ENCODE data around the gene CNN2. TPM values are rescaled to one million over a fixed set of nuclear protein-coding genes. Genes with fewer than 3 reads are reported as not detected.
A peak's percentile ranks its signal among the peaks of the same experiment; 100 is the strongest.
"Not testable (repeated sequence)": the region's sequence is repeated elsewhere in the genome, so short reads cannot be mapped to it uniquely, and the experiment has no call there.

CNN2 gene
- total RNA-seq, 2 donors from 2014 or later, result 426 to 469 TPM

GRCh38 chr19:1019616-1019961, 6.8 kb upstream of the CNN2 start:
- Mint-ChIP-seq H3K4me3 (peak overlapping the region; percentile 89), H3K4me1 (peaks cover 7% of the 10 kb centered on the region), H3K36me3 (ENCODE audit: low read depth) (no peaks in the 10 kb centered on the region), H3K9me3 (no peaks in the 10 kb centered on the region), H3K27ac (no peak overlapping the region), H3K27me3 (ENCODE audit: insufficient read depth) (peaks cover 1% of the 10 kb centered on the region)
- TF ChIP-seq, protein P1, sequence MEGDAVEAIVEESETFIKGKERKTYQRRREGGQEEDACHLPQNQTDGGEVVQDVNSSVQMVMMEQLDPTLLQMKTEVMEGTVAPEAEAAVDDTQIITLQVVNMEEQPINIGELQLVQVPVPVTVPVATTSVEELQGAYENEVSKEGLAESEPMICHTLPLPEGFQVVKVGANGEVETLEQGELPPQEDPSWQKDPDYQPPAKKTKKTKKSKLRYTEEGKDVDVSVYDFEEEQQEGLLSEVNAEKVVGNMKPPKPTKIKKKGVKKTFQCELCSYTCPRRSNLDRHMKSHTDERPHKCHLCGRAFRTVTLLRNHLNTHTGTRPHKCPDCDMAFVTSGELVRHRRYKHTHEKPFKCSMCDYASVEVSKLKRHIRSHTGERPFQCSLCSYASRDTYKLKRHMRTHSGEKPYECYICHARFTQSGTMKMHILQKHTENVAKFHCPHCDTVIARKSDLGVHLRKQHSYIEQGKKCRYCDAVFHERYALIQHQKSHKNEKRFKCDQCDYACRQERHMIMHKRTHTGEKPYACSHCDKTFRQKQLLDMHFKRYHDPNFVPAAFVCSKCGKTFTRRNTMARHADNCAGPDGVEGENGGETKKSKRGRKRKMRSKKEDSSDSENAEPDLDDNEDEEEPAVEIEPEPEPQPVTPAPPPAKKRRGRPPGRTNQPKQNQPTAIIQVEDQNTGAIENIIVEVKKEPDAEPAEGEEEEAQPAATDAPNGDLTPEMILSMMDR (conservative IDR thresholded peaks at IDR 0.05), result no peak
- no peak overlapping the region for H3K27ac ChIP-seq (ENCODE audit: low read depth, low read length)
- DNase-seq, result no peak
- no peaks in the 10 kb centered on the region for H3K9me3 ChIP-seq (ENCODE audit: control insufficient read depth, low read length)
- peak overlapping the region; percentile 92 for H3K4me3 ChIP-seq (ENCODE audit: low read length)
- no peaks in the 10 kb centered on the region for H3K27me3 ChIP-seq (ENCODE audit: control insufficient read depth, insufficient read depth, low read length, poor library complexity, severe bottlenecking)
- 86 to 89% methylated on average over 12 to 18 of the region's 18 CpGs for whole genome bisulfite sequencing, 2 experiments (ENCODE audit: insufficient coverage in 1 of 2, insufficient read length in 1 of 2)
- H3K36me3 ChIP-seq (ENCODE audit: control insufficient read depth, insufficient read depth, low read length), result peaks cover 8% of the 10 kb centered on the region
- H3K9ac ChIP-seq (ENCODE audit: extremely low read depth, low read length, poor library complexity, severe bottlenecking), result peak overlapping the region; percentile 93
- peaks cover 13% of the 10 kb centered on the region for H3K4me1 ChIP-seq (ENCODE audit: control insufficient read depth, insufficient read depth, low read length)

GRCh38 chr19:1019980-1020867, 6.2 kb upstream of the CNN2 start:
- TF ChIP-seq, protein P1 (conservative IDR thresholded peaks at IDR 0.05), result no peak
- peaks cover 7% of the 10 kb centered on the region for H3K4me1 Mint-ChIP-seq
- peak overlapping the region; percentile 90 for H3K27ac Mint-ChIP-seq
- peak overlapping the region; percentile 99 for H3K27ac ChIP-seq (ENCODE audit: low read depth, low read length)
- WGBS, 2 experiments (ENCODE audit: insufficient coverage in 1 of 2, insufficient read length in 1 of 2), result 6 to 12% methylated on average over 22 to 60 of the region's 60 CpGs
- no peak for DNase-seq
- peaks cover 1% of the 10 kb centered on the region for H3K27me3 Mint-ChIP-seq (ENCODE audit: insufficient read depth)
- H3K36me3 ChIP-seq (ENCODE audit: control insufficient read depth, insufficient read depth, low read length), result peaks cover 8% of the 10 kb centered on the region
- H3K36me3 Mint-ChIP-seq (ENCODE audit: low read depth), result no peaks in the 10 kb centered on the region
- H3K4me3 Mint-ChIP-seq, result peak overlapping the region; percentile 89
- H3K9me3 ChIP-seq (ENCODE audit: control insufficient read depth, low read length), result no peaks in the 10 kb centered on the region
- peak overlapping the region; percentile 93 for H3K9ac ChIP-seq (ENCODE audit: extremely low read depth, low read length, poor library complexity, severe bottlenecking)
- peaks cover 13% of the 10 kb centered on the region for H3K4me1 ChIP-seq (ENCODE audit: control insufficient read depth, insufficient read depth, low read length)
- H3K9me3 Mint-ChIP-seq, result no peaks in the 10 kb centered on the region
- H3K27me3 ChIP-seq (ENCODE audit: control insufficient read depth, insufficient read depth, low read length, poor library complexity, severe bottlenecking), result no peaks in the 10 kb centered on the region
- peak overlapping the region; percentile 92 for H3K4me3 ChIP-seq (ENCODE audit: low read length)

DNA sequence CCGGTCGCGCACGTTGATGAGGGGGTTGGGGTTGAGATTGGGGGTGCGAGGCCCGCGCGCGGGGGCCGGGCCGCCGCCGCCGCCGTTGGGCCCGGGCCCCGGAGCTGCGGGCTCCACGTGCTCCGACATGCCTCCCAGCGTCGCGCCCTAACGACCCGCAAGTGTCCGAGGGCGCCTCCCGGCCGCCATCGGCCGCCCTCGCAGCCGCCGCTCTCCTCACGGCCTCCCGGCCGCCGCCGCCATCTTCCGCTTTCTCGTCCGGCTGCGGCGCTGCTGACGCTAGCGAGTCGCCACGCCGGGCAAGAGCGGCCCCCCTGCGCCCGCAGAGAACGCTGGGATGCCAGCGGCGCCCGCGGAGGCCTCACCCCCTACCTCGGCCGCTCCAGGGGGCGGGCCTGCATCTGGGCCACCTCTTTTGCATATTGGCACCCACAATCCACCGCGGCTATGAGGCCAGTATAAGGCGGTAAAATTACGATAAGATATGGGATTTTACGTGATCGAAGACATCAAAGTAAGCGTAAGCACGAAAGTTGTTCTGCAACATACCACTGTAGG, 5.5 kb upstream of the CNN2 start, which contains the start of gene TMEM259:
TSS of gene TMEM259 (minus strand) at position 256 of the 558 bp plus-strand sequence. CDS start at position 129, 127 bp downstream.
- TF ChIP-seq, protein P1 (conservative IDR thresholded peaks at IDR 0.05), result no peak
- DNase-seq, result peak; percentile 97
- Histone ChIP-seq H3K4me3 (ENCODE audit: low read length) (peak within 1 kb of the TSS; percentile 92), H3K27me3 (ENCODE audit: control insufficient read depth, insufficient read depth, low read length, poor library complexity, severe bottlenecking) (no peaks in the 10 kb centered on the region), H3K27ac (ENCODE audit: low read depth, low read length) (peak within 1 kb of the TSS; percentile 99), H3K36me3 (ENCODE audit: control insufficient read depth, insufficient read depth, low read length) (peaks cover 8% of the 10 kb centered on the region), H3K4me1 (ENCODE audit: control insufficient read depth, insufficient read depth, low read length) (peaks cover 13% of the 10 kb centered on the region), H3K9me3 (ENCODE audit: control insufficient read depth, low read length) (no peaks in the 10 kb centered on the region), H3K9ac (ENCODE audit: extremely low read depth, low read length, poor library complexity, severe bottlenecking) (peak within 1 kb of the TSS; percentile 93)
- WGBS, 2 experiments (ENCODE audit: insufficient coverage in 1 of 2, insufficient read length in 1 of 2), result 0% methylated on average over 49 to 66 of the region's 68 CpGs
- Mint-ChIP-seq H3K36me3 (ENCODE audit: low read depth) (no peaks in the 10 kb centered on the region), H3K4me3 (peak within 1 kb of the TSS; percentile 89), H3K9me3 (no peaks in the 10 kb centered on the region), H3K27me3 (ENCODE audit: insufficient read depth) (peaks cover 1% of the 10 kb centered on the region), H3K27ac (peak within 1 kb of the TSS; percentile 100), H3K4me1 (peaks cover 7% of the 10 kb centered on the region)

- WGBS, 2 experiments (ENCODE audit: insufficient coverage in 1 of 2, insufficient read length in 1 of 2), result 95 to 96% methylated on average over 4 to 5 of the region's 5 CpGs
- not testable (repeated sequence) for H3K27me3 Mint-ChIP-seq (ENCODE audit: insufficient read depth); H3K4me3 ChIP-seq (ENCODE audit: low read length); H3K27ac Mint-ChIP-seq; H3K36me3 Mint-ChIP-seq (ENCODE audit: low read depth); H3K9ac ChIP-seq (ENCODE audit: extremely low read depth, low read length, poor library complexity, severe bottlenecking); H3K4me3 Mint-ChIP-seq; H3K9me3 Mint-ChIP-seq; DNase-seq; H3K4me1 Mint-ChIP-seq; H3K27me3 ChIP-seq (ENCODE audit: control insufficient read depth, insufficient read depth, low read length, poor library complexity, severe bottlenecking); H3K36me3 ChIP-seq (ENCODE audit: control insufficient read depth, insufficient read depth, low read length); H3K4me1 ChIP-seq (ENCODE audit: control insufficient read depth, insufficient read depth, low read length); H3K27ac ChIP-seq (ENCODE audit: low read depth, low read length); H3K9me3 ChIP-seq (ENCODE audit: control insufficient read depth, low read length)
Measured at GRCh38 chr19:1023883-1024188, 2.6 kb upstream of the CNN2 start.

DNA sequence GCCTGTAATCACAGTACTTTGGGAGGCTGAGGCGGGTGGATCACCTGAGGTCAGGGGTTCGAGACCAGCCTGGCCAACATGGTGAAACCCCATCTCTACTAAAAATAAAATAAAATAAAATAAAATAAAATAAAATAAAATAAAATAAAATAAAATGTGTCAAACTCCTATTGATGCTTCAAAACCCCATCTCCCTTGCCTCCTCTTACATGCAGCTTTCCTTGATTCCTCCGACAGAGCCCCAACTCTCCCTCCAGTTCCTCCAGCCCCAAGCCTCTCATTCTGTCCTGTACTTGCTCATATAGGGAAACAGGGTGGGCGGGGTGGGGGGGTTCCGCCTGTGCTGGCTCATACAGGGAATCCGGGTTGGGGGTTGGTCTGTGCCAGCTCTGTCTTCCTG, 1.3 kb upstream of the CNN2 start:
- WGBS, 2 experiments (ENCODE audit: insufficient coverage in 1 of 2, insufficient read length in 1 of 2), result 86% methylated on average over 5 of the region's 6 CpGs; no CpG with 5 or more reads in 1 of the 2 experiments
- not testable (repeated sequence) for H3K4me3 ChIP-seq (ENCODE audit: low read length); DNase-seq; H3K36me3 Mint-ChIP-seq (ENCODE audit: low read depth); H3K9me3 Mint-ChIP-seq; H3K27me3 Mint-ChIP-seq (ENCODE audit: insufficient read depth); H3K27ac Mint-ChIP-seq; H3K4me3 Mint-ChIP-seq; H3K9me3 ChIP-seq (ENCODE audit: control insufficient read depth, low read length); H3K4me1 ChIP-seq (ENCODE audit: control insufficient read depth, insufficient read depth, low read length); H3K27ac ChIP-seq (ENCODE audit: low read depth, low read length); H3K9ac ChIP-seq (ENCODE audit: extremely low read depth, low read length, poor library complexity, severe bottlenecking); H3K27me3 ChIP-seq (ENCODE audit: control insufficient read depth, insufficient read depth, low read length, poor library complexity, severe bottlenecking); H3K4me1 Mint-ChIP-seq
- H3K36me3 ChIP-seq (ENCODE audit: control insufficient read depth, insufficient read depth, low read length), result peaks cover 11% of the 10 kb centered on the region
